Suprapubic skin (tissue), 3 donors: ENCODE data around the gene CREBRF.

Experiments
- CTCF ChIP-seq, 2 donors: fragments of 200-600 bp in 1 of 2; fragments of 450-650 bp in 1 of 2; sonication (generic) in 1 of 2; IDR thresholded peaks; one replicate each; pipeline ENCODE4 v1.5.1; 2016 to 2019; ENCODE audit warnings: antibody characterized with exemption in 2 of 2, mild to moderate bottlenecking in 1 of 2, moderate library complexity in 1 of 2
- EP300 ChIP-seq: sonication (generic); formaldehyde crosslinking; IDR thresholded peaks from one replicate; pipeline ENCODE4 v1.6.1; 2017; ENCODE audit warnings: antibody characterized with exemption

- TF ChIP-seq CTCF (IDR thresholded peaks at IDR 0.05) = no peak
- TF ChIP-seq EP300 = no peak
Measured at GRCh38 chr5:173047838-173048105, 8.4 kb upstream of the CREBRF start.
